GM18498 (cell line): ENCODE measurements around the gene EOGT.

ENCODE experiments used
- ATAC-seq: cut with Tn5 transposase; IDR thresholded peaks from one replicate; pipeline ENCODE4 v1.9.1; 2021; ENCODE audit warnings: mild to moderate bottlenecking, moderate library complexity; ENCODE audit not compliant: unreplicated experiment

Gene EOGT

DNA sequence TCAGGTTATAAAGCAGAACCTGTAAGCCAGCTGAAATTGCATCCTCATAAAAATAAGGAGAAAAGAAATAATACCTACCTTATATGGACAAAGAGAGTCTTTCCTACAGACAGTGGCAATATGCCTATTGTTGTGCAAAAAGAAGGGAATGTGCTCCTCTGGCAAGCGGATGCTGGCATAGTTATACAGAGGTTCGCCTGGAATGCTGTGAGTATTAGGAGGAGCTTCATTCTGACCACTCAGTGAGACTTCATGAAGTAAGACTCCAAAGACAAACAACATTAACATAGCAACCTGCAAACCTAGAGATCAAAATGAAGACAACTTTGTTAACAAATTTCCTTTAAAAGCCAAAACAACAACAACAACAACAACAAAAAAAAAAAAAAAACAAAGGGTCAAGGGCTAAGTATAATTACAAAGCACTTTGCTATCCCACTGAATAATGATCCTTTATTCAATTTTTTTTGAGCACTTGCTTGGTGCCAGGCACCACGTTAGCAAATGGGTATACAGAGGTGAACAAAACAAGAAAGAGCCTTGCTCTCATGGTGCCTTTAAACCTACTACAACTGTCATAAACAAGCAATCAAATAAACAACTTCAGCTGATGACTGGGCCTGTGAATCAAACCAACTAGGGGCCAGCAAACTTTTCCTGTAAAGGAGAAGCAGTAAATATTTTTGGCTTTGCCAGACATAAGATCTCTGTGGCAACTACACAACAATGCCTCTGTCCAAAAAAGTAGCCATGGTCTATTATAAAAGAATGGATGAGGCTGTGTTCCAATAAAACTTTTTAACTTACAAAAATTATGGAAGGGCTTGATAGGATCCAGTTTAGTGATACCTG lies 3.7 kb downstream of the EOGT start:
- no peak for ATAC-seq

DNA sequence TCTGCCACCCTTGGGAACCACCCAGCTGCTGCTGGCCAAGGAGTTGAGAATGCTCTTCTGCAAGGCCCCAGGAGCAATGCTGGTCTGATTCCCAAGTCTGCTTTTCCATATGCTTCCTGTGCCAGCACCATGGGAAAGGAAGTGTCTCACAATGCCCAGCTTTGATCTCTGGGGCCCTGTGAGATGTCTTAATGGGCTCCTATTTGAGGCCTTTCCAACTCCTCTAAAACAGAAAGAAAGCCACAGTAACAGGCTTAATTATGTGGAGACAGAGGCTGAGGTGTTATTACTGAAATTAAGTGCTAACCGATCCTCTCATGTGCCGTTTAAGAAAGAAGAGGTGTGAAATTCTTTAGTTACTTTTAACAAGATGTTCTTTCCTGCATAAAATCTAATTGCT lies 4.5 kb downstream of the EOGT start:
- no peak for ATAC-seq

DNA sequence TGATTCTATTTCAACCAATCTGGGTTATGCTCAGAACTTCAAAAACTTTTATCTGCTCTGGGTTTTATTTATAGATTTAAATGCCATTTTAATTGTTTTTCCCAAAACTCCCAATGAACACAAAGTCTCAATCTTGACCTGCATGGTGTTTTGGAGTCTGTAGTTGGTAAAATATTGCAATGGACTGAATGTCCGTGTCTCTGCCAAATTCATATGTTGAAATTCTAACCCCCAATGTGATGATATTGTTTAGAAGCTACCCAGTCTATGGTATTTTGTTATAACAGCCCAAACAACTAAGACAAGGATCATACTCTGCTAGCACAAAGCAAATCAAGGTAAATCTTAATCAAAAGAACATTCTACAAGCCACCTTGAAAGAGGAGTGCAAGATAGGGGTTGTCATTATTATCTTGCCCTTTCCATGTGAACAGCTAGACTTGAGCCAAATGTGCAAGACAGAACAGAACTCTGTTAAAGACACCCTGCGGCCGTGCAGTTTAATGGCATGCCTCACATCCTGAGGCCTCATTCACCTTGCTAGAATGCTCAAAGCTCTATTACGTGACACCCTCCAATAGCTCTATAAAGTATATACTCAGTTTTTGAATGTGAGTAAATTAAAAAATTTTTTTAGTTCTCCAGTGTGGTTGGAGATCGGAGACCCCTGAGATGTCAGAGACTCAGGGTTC lies 7.5 kb downstream of the EOGT start:
- no peak for ATAC-seq

DNA sequence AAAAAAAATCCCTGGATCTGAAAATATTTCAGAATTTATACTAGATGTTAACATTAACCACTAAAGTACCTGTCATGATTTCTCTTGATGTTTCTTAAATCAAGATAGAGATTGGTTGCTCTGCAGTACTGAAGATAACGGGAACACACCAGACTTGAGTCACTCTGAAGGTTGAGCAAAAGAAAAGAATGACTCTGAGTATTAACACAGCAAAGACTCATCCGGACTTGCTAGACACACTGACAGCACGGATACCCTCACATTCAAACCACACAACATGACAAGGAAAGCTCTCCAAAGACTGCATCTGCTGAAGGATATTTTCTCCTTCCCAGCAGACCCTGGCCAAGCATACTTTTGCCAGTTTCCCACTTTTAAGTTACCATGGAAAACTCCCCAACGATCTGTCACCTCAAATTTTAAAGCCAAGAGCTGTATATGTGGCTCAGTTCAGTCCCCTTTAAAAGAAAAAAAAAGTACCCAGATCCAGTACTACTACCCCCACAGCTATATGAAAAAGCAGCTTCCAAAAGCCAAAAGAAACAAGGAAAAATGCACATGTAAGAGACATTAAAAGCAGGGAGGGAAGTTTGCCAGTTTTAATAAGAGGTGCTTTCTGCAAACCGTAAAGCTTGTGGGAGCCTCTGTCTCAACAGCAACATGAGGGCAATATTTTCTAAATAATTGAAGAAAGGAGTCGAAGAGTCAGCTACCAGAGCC lies 8.3 kb downstream of the EOGT start:
- no peak for ATAC-seq

DNA sequence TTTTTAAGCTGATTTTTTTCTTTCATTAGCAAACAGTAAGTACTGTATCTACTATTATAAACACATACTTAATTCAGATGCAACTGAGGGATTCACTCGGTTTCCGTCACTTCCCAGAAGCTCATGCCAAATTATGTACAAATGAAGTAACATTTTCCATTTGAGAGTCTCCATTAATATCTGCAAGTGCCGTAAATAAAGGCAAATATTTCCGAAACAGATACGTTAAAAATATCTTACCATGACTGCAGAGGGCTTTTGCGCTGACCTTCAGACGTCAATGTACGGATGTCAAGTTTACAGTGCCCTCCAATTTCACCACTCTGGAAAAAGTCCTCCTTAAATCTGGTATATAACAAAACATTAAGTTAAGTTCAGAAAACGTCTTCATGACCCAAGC lies 9.3 kb downstream of the EOGT start:
- ATAC-seq, result no peak

DNA sequence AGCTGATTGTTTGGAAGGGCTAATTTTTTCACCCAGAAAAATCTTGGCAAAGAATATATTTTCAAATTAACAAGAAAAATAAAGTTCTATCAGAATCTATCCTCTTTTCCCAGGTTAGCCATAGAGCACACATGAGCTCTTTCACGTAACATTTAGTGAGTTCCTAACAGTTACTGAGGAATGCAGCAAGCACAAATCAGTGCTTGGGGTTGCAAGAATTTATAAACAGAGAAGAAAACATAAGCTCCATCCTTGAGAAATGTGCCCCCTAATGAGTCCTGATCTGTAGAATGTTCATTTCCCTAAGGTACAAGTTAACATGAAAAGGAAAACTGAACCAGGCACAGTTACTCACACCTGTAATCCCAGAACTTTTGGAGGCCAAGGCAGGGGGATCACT lies 13.9 kb downstream of the EOGT start:
- ATAC-seq, result no peak

DNA sequence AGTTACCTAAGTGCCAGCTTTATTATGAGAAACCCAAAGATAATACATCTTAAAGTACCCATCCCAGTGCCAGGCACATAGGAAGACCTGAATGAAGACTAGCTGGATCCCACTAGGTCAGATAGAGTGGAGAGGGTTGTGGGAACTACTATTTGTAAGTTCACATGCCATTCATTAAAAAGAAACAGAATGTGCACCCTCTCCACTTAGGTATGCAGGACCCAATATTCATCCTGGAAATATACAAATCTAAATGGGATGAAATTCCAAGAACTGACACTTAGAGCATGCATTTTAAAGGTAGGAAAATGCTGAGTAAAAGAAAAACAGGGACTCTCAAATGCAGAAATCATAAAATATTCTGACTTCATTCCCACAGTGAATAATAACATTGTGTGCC lies 14.3 kb downstream of the EOGT start:
- no peak for ATAC-seq

DNA sequence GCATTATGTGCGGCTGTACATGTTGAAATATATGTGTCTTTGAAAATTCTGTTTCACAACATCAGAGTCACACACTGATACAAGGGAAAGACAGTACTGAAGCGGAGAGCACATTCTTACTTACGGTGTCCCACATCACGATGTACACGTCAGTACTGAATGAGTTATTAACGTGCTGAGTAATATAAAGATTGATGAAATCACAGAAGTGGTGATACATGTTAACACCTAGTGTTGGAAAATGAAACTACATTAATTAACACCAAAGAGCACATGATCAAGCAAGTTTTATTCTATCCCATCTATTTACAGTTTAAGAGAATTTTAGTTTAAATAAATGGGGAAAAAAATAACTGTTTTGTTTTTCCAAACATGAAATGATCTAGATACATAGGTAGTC lies 15.6 kb downstream of the EOGT start:
- ATAC-seq, result no peak

DNA sequence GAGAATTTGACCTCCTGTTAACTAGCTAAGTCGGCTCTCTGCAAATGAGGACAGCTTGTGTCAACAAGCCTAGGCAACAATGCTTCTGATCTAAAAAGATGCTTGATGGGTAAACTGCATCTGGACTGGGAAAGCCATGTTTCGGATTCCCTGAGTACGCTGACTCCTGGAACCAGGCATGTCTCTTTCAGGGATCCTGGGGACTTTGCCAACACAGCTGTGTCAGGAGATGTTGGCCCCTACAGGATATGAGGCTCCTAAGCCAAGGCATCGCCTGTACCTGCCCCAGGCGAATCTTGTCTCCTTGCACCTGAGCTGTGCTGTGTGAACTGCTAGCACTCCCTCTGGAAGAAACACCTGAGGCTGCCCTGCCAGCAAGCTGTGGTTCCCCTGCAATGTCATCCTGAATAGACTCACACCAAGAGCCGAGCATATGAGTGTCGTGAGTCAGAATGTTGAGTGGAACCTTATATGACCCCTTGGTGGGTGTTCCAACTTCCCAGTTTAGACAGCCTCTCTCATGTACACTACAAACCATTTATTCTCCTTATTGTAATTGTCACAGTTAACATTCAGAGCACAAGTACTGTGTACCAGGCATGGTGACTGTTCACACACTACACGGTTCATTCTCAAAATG lies 17.0 kb downstream of the EOGT start:
- no peak for ATAC-seq

DNA sequence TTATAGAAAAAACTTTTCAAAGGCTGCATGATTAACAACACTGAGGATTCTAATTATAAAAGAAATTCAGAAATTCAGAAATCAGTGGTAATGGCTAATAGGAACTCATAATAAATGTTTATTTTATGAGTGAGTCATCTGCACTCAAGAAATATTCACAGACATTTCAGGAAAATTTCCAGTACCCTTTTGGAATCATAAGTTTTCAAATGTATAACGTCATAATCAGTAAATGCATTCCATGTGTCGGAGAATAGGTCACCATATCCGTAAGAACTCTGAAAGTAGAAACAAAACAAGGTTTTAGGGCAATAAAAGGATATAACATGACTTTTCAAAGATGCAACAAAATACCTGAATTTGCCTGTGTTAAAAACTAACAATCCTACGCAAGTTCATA lies 24.7 kb downstream of the EOGT start:
- ATAC-seq, result no peak

DNA sequence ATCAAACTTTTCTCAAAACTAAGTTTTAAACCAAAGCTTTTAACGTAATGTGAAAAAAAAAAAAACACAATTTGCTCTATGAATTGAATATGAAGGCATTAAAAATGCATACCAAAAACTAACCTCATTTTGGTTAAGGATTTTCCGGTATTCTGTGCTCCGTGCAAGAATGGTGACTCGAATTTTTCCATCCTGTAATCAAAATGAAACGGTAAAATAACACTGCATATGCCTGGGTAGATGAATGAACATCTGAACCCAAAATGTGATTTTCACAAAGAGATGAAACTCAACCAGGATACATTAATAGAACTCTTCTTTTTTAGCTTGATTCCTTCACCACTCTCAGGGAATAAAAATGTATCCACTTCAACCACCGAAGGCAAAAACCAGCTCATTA lies 26.2 kb downstream of the EOGT start:
- ATAC-seq, result no peak

DNA sequence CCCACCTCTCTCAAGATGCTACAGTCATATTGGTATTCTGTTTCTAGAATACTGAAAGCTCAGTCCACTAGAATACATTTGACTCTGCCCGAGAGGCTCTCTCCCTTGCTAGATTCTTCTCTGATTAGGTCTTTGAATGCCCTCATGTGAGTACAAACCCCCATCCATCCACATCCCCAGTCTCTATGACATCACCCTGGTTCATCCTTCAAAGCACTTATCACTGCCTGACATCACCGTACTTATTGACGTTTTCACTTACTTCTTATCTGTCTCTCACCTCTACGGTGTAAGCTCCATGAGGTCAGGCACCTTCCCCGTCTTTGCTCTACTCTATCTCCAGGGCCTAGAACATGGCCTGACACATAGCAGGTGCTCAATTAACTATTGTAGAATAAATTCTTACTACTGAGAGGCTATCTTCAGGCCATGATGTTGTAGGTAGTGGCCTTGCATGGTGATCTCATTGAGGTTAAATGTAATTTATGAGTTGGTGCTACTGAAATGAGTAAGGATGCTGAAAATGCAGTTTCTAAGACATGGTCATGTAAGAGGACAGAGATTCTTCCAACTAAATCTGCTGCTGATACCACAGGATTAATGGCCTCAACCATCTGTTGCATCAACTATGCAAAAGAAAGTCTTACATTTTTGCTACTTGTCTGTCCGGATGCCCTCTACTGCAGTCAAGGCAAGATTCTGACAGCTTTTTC lies 26.8 kb downstream of the EOGT start:
- ATAC-seq, result no peak

DNA sequence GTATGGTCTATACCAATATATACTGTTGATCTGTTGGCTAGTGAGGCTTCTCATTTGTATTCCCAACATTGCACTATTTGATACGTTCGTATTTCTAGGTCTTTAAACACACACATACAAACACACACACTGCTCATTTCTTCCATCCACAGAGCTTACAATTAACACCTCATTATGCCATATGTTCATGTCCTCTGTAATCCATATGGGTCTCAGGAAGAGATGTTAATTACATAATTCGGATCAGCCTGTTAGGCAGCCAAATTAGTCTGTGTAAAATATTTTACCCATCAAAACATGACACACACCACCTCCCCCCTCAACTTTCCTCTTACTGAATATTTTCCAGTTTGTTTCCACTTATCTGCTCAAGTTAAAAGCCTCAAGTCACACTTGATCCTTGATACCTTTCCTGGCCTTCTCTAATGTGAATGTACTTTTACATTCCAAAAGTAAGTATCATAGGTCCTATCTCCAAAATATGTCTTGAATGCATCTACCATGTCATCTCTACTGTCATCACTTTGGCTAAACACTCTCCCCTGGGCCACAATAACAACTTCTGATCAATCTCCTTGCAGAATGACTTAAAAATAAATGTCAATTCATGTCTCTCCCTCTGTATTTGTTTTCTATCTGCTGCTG lies 28.2 kb downstream of the EOGT start:
- no peak for ATAC-seq

DNA sequence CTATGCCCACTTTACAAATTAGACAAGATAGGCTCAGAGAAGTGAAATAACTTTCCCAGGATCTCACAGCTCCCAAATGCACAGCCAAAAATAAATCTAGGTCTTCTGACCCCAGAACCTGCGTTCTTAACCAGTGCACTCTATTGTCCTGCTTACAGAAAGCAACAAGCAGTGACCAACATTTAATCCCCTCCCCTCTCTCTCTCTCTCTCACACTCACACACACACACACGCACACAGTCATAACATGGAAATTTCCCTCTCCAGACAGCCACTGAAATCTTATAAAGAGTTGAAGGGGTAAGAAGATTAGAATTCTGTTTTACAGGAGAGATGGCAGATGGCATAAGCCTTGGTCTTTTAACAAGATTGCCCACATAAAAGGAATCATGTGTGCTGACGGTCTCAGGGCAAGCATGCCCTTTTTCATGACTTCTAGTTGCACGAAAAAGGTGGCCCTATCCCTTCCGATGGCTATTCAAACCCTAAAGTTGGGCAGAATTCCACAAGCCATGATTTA lies 29.4 kb downstream of the EOGT start:
- ATAC-seq, result no peak

DNA sequence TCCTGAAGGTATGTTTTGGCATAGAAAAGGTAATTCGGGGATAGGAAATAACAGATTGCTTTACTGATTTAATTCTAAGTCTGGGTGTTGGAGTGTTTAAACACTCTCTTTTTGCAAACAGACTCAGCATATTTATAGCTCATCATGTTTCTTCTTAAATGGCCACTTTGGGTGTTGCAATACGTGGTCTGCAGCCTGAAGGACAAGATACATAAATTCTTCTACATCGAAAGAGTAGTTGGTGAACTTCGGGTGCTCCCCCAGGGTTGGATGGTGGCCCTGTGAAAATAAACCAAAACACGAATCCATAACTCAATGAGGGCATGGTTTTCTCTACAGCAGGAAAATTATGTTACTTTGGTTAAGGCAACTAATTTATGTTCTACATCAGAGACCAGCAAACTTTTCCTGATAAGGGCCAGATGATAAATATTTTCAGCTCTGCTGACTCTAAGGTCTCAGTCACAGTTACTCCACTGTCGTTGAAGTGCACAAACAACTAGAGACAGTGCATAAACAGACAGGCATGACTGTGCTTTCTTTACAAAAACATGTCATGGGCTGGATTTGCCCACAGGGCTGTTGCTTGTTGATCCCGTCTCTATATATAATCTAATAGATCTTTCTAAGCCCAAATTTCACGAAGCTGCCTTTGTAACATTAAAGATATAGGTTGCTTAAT lies 35.9 kb downstream of the EOGT start:
- no peak for ATAC-seq

DNA sequence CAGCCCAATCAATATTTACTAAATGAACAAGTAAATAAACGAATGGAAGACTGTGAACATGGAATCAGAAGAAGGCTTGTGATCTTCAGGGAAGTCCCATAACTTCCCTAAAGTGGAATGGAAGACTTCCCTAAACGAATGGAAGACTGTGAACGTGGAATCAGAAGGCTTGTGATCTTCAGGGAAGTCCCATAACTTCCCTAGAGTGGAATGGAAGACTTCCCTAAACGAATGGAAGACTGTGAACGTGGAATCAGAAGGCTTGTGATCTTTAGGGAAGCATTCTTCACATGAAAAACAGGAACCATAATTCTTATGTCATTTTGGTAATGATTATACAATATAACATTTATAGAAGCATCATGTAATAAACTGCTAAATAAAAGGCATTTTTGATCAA lies 38.8 kb downstream of the EOGT start:
- ATAC-seq, result no peak

DNA sequence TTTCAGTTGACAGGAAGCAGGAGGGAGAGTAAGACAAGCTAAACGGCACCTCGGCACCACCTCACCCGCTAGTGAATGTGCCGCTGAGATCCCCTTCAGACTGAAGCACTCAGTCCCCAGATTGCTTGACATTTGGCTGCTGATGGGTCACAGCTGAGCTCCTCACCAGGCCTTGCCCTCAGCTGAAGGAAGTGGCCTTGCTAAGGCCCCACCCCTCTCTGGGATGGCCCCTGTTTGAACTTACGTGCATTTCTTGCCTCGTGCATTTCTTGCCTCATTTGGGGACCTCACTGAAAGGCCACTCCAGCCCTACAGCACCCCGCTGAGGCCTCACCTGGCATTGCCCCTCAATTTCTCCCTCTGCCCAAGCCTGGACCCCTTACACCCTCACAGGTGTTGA lies 39.8 kb downstream of the EOGT start:
- ATAC-seq, result no peak

DNA sequence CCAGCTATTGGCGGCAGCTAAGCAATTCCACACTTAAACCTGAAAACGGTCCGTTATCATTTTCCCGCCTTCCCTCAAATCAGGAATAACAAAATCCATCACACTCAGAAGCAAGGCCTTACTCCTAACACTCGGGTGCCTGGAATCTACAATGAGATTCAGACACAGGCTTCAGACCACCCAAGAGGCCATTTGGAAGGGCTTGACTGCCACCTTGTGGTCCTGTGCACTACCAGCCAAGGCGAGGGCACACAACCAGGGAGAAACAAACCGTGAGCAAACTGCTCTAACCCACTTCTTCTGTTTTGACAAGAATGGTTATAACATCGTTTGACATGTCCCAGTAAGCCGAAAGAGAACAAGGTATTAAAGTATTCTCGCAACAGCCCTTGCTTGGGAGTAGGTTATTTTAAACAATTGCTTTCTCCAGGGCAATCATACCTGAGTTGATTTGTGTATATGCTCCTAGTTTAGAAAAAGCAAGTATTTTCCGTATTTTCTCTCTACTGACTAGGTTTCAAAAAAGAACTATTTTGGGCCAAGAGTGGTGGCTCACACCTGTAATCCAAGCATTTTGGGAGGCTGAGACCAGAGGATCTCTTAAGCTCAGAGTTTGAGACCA lies 41.0 kb downstream of the EOGT start:
- peak; percentile 77 for ATAC-seq

DNA sequence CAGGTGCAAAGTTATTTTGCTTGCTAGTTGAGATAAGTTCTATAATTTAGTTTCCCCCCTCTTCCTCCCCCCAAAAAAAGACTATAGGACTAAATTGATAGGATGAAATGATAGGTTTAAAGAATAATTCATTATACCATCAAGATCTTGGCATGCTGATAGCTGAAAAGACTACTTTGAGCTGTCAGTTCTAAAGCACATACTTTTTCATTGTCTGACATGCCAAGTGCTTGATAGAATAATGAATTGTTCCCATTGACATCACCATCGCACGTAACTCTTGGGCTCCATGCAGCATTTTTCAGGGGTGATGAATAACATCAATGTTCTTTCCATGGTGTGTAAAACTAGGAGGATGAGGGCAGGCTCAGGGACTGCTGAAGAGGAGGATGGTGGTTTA lies 48.8 kb downstream of the EOGT start:
- ATAC-seq, result no peak
